ENCODE data around the gene BMF.

BMF gene

GRCh38 chr15:40102897-40103858, 5.5 kb downstream of the BMF start:
- DNase-seq: no peak

- no peak for DNase-seq
Measured at GRCh38 chr15:40100947-40101905, 7.5 kb downstream of the BMF start.

- DNase-seq: no peak
Measured at GRCh38 chr15:40100123-40100946, 8.3 kb downstream of the BMF start.

GRCh38 chr15:40098489-40099261, 10.0 kb downstream of the BMF start:
- no peak for DNase-seq

GRCh38 chr15:40097968-40098476, 10.7 kb downstream of the BMF start:
- no peak for DNase-seq

- no peak for DNase-seq
Measured at GRCh38 chr15:40097096-40097967, 11.3 kb downstream of the BMF start.

GRCh38 chr15:40096094-40096891, 12.4 kb downstream of the BMF start:
- DNase-seq: no peak

- DNase-seq: no peak
Measured at GRCh38 chr15:40095371-40096093, 13.1 kb downstream of the BMF start.

GRCh38 chr15:40094156-40094555, 14.5 kb downstream of the BMF start:
- DNase-seq: no peak

GRCh38 chr15:40092979-40093869, 15.5 kb downstream of the BMF start:
- DNase-seq: no peak

GRCh38 chr15:40092256-40092978, 16.3 kb downstream of the BMF start:
- no peak for DNase-seq

GRCh38 chr15:40091861-40092255, 16.8 kb downstream of the BMF start:
- no peak for DNase-seq

GRCh38 chr15:40090774-40091455, 17.8 kb downstream of the BMF start:
- no peak for DNase-seq

GRCh38 chr15:40088929-40089755, 19.5 kb downstream of the BMF start:
- DNase-seq: no peak

Data from NCI-H226 (cell line).